Measurements from ENCODE around the gene HOXC6.

HOXC6 gene

DNA sequence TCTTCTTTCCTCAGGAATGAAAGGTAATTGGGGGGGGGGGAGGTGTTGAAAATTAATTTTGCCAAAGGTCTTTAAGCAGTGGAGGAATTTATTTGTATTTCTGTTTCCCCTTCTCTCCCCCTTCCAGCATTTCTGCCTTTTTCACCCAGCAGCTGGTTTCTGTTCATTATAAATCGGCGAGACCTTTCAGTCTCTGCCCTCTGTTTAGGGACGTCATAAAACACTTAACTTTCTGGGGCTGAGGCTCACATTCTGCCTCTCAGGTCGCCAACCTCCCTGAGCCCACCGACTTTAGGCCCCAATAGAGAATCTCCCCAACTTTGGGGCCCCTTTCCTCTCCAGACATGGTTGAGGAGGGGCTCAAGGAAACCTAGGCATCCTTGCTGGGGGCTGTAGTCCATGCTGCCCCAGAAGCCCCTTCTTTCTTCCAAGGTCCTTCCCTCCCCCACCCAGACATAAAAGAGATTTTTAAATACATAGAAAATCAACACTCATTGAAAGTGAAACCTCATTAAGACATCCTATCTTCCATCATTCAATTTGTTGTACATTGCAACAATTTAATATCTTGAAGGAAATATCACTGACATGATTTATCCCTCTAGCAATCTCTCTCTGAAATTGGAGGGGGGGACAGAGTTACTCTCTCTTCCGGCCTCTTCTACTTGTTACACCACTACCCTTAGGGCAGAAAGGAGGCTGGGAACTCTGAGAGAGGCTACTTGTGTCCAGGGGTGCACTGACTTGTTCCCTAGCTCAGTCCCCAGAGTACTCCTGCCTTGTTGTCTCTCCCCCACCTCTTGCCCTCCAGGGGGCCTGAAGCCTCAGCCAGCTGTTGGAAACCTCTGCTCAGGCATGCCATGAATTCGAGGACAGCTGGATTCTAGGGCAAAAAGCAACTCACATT, 2.5 kb upstream of the HOXC6 start:
- no peak for DNase-seq (ENCODE audit: extremely low read depth in 1 of 2, low read depth in 1 of 2)

GRCh38 chr12:54026640-54027441, 1.4 kb upstream of the HOXC6 start:
- DNase-seq (ENCODE audit: extremely low read depth in 1 of 2, low read depth in 1 of 2): no peak

DNA sequence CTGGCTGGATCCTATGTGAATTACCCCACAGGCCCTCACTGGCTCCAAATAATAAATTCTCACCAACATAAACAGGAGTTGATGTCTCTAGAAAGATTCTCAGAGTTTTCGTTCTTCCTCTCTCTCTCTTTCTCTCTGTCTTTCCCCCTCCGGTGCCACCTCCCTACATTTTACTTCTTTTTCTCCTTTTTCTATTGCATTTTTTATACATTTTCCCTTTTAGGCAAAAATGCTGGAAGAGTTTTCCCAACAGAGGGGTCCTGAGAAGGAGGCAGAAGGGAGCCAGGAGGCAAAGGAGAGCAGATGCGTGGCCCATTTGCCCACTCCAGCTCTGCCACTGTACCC, 826 bp upstream of the HOXC6 start:
- no peak for DNase-seq (ENCODE audit: extremely low read depth in 1 of 2, low read depth in 1 of 2)

DNA sequence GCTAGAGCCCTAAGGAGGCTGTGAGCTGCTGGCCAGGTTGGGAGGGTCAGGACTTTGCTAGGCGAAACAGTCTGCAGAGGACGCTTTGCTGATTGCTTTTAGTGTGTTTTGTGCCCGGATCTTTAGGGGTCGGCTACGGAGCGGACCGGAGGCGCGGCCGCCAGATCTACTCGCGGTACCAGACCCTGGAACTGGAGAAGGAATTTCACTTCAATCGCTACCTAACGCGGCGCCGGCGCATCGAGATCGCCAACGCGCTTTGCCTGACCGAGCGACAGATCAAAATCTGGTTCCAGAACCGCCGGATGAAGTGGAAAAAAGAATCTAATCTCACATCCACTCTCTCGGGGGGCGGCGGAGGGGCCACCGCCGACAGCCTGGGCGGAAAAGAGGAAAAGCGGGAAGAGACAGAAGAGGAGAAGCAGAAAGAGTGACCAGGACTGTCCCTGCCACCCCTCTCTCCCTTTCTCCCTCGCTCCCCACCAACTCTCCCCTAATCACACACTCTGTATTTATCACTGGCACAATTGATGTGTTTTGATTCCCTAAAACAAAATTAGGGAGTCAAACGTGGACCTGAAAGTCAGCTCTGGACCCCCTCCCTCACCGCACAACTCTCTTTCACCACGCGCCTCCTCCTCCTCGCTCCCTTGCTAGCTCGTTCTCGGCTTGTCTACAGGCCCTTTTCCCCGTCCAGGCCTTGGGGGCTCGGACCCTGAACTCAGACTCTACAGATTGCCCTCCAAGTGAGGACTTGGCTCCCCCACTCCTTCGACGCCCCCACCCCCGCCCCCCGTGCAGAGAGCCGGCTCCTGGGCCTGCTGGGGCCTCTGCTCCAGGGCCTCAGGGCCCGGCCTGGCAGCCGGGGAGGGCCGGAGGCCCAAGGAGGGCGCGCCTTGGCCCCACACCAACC, 1.5 kb downstream of the HOXC6 start:
- no peak for DNase-seq (ENCODE audit: extremely low read depth in 1 of 2, low read depth in 1 of 2)

GRCh38 chr12:54030442-54030801, 2.2 kb downstream of the HOXC6 start:
- DNase-seq (ENCODE audit: extremely low read depth in 1 of 2, low read depth in 1 of 2): no peak

DNA sequence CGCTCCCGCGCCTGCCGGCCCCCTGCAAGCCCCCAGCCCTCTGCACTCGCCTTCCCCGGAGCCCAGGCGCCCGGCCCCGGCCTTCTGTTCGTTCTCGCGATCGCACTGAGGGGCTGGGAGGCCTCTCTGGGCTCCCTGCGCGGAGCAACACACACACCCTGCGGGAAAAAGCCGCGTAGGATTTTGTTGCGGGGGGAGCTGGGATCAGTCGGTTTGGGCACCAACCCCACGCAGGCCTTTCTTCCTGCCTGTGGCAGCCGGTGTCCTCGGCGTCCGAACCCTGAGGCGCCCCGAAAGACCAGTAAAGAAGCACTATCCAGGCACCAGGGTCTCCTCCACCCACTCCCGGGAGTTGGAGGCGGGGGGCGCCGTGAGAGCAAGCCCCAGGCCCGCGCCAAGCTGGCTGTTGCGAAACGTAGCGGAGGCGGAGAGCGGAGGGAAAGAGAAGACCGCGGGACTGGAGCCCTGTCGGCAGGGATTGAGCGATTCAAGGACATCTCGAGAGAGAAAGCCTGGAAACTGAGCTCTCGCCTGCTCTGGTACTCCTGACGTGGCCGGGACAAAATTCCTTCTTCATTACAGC, 2.7 kb downstream of the HOXC6 start:
- no peak for DNase-seq (ENCODE audit: extremely low read depth in 1 of 2, low read depth in 1 of 2)

- DNase-seq (ENCODE audit: extremely low read depth in 1 of 2, low read depth in 1 of 2): no peak
Observed at GRCh38 chr12:54031480-54031879, 3.2 kb downstream of the HOXC6 start.

DNA sequence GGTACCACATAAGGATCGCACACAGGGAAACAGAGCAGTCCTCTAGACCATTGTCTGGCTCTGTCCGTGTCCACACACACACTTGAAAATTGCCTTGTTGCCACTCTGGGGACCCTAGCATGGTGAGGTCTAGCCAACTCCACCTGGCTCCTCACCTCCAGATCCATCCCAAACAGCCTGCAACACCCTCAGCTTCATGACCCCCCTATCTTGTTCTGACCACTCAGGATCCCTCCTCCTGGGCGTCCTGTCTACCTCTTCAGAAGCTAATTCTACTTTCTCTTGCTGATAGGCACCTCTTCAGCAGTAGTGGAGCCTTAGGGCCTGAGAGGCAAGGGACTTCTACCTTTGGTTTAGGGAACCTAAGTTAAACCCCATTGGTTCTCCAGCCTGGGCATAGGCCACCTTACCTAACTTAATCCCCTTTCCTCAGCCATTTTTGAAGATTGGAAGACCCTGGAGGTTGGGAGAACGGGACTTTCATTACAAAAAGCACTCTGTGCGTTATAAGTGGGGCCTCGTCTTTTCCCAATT, 3.9 kb downstream of the HOXC6 start:
- no peak for DNase-seq (ENCODE audit: extremely low read depth in 1 of 2, low read depth in 1 of 2)

DNA sequence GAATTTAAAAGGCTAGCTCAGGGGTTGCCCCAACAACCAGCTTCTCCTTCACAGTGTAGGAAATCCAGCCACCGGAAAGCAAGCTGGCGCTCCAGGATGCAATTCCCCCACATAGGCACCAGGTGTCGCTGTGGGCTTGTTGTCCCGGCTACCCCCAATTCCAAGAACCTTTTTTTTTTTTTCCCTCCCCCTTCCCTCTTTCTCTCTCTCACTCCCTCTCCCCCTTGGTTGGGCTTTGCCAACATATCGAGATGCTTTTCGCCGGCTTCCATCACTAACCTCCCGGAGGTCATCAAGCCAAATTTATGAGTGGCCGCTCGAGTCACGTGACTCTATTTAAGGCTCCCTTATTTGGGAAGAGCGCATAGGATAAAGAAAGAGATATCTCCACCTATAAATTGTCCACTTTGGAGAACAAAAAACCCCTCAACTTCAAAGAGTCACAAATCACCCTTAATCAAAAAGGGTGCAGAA, 4.4 kb downstream of the HOXC6 start, which contains the start of gene HOXC5:
Gene HOXC5 (plus strand): TSS at position 424 of the 474 bp plus-strand sequence. CDS start 73 bp downstream, outside the sequence.
- DNase-seq (ENCODE audit: extremely low read depth in 1 of 2, low read depth in 1 of 2): peak in 1 of 2 donors; percentile 40

DNA sequence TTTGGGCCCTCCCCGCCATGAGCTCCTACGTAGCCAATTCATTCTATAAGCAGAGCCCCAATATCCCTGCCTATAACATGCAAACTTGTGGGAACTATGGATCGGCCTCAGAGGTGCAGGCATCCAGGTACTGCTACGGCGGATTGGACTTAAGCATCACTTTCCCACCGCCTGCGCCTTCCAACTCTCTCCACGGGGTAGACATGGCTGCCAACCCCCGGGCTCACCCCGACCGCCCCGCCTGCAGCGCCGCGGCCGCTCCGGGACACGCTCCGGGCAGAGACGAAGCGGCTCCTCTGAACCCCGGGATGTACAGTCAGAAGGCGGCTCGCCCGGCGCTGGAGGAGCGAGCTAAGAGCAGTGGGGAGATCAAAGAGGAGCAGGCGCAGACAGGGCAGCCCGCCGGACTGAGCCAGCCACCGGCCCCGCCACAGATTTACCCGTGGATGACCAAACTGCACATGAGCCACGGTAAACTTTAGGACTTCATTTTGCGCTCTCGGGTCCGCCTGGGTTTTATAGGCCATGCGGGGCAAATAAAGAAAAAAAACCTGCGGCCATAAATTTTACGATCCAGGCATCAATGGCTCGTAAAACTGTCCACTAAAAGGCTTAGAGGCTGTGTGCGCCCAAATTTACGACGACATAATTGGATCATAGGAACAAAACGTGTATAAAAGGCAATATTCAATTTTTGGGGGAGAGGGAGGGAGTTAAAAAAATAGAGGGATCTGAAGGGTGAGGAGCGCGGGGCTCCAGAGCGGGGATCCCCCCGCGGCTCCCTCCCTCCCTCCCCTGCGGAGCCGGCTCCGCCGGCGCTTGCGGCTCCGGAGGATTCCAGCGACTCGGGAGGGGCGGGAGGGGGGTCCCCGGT, 5.1 kb downstream of the HOXC6 start:
- DNase-seq (ENCODE audit: extremely low read depth in 1 of 2, low read depth in 1 of 2): no peak

DNA sequence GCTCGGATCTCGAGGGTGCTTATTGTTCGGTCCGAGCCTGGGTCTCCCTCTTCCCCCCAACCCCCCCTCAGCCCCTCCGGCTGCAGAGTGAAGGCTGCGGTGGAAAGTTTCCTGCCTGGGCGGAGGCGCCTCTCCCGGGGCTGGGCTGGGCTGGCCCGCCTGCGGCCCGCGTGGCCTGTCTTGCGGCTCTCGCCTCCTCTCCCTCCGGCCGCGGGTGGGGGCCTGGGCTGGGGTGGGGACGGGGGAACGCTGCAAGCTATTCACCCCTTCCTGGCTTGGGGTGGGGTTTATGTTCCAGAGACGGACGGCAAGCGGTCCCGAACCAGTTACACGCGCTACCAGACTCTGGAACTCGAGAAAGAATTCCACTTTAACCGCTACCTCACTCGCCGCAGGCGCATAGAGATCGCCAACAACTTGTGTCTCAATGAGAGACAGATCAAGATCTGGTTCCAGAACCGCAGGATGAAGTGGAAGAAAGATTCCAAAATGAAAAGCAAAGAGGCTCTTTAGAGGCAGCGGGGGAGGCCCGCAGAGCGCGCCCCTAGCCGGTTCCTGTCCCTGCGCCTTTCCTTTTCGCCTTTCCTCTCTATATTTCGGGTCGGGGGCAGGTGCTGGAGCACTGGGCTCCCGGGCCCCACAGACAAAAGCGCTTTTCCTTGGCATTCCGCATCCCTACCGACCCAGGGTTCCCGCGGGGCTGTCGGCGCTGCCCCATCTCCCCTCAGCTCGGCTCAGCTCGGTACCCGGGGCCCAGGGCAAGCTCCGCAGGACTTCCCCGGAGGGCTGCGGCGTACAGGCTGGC, 5.9 kb downstream of the HOXC6 start:
- DNase-seq (ENCODE audit: extremely low read depth in 1 of 2, low read depth in 1 of 2): no peak

DNA sequence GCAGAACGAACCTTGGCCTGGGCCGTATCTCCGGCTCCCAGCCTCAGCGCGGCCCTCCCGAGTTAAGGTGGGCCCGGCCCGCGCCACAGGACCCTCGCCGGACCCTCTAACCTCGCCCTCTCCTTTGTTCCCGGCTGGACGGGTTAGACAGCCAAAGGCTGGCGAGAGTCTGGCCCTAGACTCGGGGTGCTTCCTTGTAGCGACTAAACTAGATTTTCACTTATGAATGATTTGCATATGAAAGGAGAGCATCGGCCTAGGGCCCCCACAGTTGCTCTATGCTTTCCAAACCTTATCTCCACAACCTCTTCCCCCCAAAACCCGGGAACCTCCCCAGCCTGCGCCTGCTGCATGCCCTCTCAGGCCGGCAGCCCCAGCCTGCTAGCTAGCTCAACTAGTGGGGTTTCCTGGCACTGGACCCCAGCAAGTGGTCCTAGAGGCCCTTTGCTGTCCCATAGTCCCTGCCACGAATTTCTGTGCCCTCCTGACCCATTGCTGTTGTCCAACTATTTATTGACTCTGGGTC, 6.6 kb downstream of the HOXC6 start:
- DNase-seq (ENCODE audit: extremely low read depth in 1 of 2, low read depth in 1 of 2): no peak

DNA sequence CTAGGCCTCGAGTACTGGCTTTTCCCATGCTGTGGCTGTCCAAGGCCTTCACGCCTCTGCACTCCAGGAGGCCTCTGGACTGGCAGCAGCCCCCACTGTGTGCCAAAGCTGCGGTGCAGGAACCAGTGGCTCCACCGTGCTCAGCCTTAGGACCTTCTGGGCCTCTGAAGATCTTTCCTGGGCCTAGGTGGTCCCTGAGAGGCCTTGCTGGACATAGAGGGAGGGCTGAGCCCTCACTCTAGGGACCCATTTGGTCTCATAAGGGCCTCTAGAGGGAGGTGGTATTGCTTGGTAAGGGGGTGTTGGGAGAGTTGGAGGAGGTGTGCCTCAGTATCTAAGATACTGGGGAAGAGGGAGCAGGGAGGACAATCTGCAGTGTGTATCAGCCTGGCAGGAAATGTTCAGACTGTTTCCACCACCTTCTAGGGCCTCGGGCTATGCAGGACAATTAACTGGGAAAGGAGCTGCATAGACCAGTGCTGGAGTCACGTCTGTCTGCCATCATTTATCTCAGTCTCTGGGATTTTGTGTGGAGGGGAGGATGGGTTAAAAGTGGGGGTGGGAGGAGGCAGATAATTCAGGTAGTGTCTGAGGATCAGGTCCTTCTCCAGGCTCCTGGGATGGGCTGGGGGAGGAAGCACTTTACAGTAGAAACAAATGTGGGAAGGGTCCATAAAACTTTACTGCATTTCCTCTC, 7.5 kb downstream of the HOXC6 start:
- DNase-seq (ENCODE audit: extremely low read depth in 1 of 2, low read depth in 1 of 2): no peak

- DNase-seq (ENCODE audit: extremely low read depth in 1 of 2, low read depth in 1 of 2): no peak
Observed at GRCh38 chr12:54036620-54037359, 8.6 kb downstream of the HOXC6 start.

- no peak for DNase-seq (ENCODE audit: extremely low read depth in 1 of 2, low read depth in 1 of 2)
Observed at GRCh38 chr12:54037360-54038283, 9.4 kb downstream of the HOXC6 start.
